Thyroid gland (tissue), 4 donors: ENCODE measurements around the gene FAM53B.

Experiments
- POLR2A ChIP-seq, 2 donors: fragments of 450-650 bp; IDR thresholded peaks; one replicate each; pipeline ENCODE4 v1.6.1; 2017; ENCODE audit warnings: antibody characterized with exemption in 2 of 2, mild to moderate bottlenecking in 2 of 2, moderate library complexity in 1 of 2
- TF ChIP-seq, protein P1 (sequence below), 6 experiments: fragments of 200-600 bp in 3 of 6; fragments of 450-650 bp in 3 of 6; sonication (generic) in 3 of 6; IDR thresholded peaks; one replicate each; pipeline ENCODE4 v1.5.1; 2016 to 2019; ENCODE audit warnings: antibody characterized with exemption in 6 of 6, mild to moderate bottlenecking in 2 of 6, inconsistent platforms in 1 of 6, moderate library complexity in 1 of 6

DNA sequence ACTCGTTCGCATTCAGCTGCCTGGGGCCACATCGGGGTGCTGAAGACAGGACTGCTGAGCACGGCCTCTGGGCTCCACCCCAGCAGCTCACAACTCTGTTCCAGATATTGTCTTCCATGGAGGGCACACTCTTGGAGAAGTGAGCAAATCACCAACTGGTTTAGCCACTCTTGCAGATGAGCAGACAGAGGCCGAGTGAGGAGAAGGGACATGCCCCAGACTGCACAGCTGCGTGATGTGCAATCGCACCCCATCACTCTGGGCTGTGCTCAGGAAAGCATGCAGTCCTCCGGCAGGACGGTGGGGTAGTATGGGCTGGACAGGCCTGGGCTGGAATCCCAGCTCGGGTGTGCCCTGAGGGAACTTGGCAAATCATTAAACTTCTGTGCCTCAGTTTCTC is 111.6 kb downstream of the FAM53B start:
- TF ChIP-seq, protein P1, sequence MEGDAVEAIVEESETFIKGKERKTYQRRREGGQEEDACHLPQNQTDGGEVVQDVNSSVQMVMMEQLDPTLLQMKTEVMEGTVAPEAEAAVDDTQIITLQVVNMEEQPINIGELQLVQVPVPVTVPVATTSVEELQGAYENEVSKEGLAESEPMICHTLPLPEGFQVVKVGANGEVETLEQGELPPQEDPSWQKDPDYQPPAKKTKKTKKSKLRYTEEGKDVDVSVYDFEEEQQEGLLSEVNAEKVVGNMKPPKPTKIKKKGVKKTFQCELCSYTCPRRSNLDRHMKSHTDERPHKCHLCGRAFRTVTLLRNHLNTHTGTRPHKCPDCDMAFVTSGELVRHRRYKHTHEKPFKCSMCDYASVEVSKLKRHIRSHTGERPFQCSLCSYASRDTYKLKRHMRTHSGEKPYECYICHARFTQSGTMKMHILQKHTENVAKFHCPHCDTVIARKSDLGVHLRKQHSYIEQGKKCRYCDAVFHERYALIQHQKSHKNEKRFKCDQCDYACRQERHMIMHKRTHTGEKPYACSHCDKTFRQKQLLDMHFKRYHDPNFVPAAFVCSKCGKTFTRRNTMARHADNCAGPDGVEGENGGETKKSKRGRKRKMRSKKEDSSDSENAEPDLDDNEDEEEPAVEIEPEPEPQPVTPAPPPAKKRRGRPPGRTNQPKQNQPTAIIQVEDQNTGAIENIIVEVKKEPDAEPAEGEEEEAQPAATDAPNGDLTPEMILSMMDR (IDR thresholded peaks at IDR 0.05) = no peak
- no peak for TF ChIP-seq POLR2A (IDR thresholded peaks at IDR 0.05)
